ENCODE results near the gene USP28.

- TF ChIP-seq CTCF (conservative IDR thresholded peaks at IDR 0.05) (no peak), ZFX (IDR thresholded peaks at IDR 0.05) (no peak)
Observed at GRCh38 chr11:113818426-113818825, 56.9 kb downstream of the USP28 start.
